HepG2 (cell line): Measurements from ENCODE around the gene TPPP2. TPM values are rescaled to one million over a fixed set of nuclear protein-coding genes. Genes with fewer than 3 reads are reported as not detected.

ENCODE experiments used
- CTCF ChIP-seq: sonication (generic); formaldehyde crosslinking; IDR thresholded peaks from 2 replicates; pipeline ENCODE4 v1.5.0; 2020; ENCODE audit warnings: mild to moderate bottlenecking, missing genetic modification reagents, moderate library complexity
- GATA4 ChIP-seq: sonication (generic); IDR thresholded peaks from 2 replicates; pipeline ENCODE4 v1.6.1; 2016; ENCODE audit warnings: antibody characterized with exemption, low read depth, borderline replicate concordance
- GFI1 ChIP-seq: sonication (generic); formaldehyde crosslinking; IDR thresholded peaks from 2 replicates; pipeline ENCODE4 v1.5.0; 2020; ENCODE audit warnings: missing genetic modification reagents, mild to moderate bottlenecking, borderline replicate concordance
- HMGXB3 ChIP-seq: sonication (generic); formaldehyde crosslinking; IDR thresholded peaks from 2 replicates; pipeline ENCODE4 v1.4.0; 2020; ENCODE audit warnings: missing genetic modification reagents, borderline replicate concordance
- MAF1 ChIP-seq: sonication (generic); formaldehyde crosslinking; IDR thresholded peaks from 2 replicates; pipeline ENCODE4 v1.5.0; 2020; ENCODE audit warnings: missing genetic modification reagents, borderline replicate concordance
- RAD21 ChIP-seq: fragments of 450-650 bp; formaldehyde crosslinking; IDR thresholded peaks from 2 replicates; pipeline ENCODE4 v1.5.0; 2020; ENCODE audit warnings: mild to moderate bottlenecking
- RARA ChIP-seq: IDR thresholded peaks from 2 replicates; pipeline ENCODE4 v1.6.1; 2016; ENCODE audit warnings: missing genetic modification reagents, missing compliant biosample characterization
- THAP11 ChIP-seq: IDR thresholded peaks from 2 replicates; pipeline ENCODE4 v1.6.1; 2016; ENCODE audit warnings: missing biosample characterization, missing genetic modification reagents
- ZBTB46 ChIP-seq: sonication (generic); formaldehyde crosslinking; IDR thresholded peaks from 2 replicates; pipeline ENCODE4 v1.4.0; 2020; ENCODE audit warnings: mild to moderate bottlenecking, missing genetic modification reagents, borderline replicate concordance
- ZNF263 ChIP-seq: sonication (generic); formaldehyde crosslinking; IDR thresholded peaks from 2 replicates; pipeline ENCODE4 v1.4.0; 2020; ENCODE audit warnings: missing genetic modification reagents
- ZNF329 ChIP-seq: sonication (generic); formaldehyde crosslinking; IDR thresholded peaks from 2 replicates; pipeline ENCODE4 v1.9.0; 2021; ENCODE audit warnings: low read depth, mild to moderate bottlenecking, missing genetic modification reagents
- ZNF644 ChIP-seq: IDR thresholded peaks from 2 replicates; pipeline ENCODE4 v1.6.1; 2016; ENCODE audit warnings: low read depth
- ZNF646 ChIP-seq: sonication (generic); formaldehyde crosslinking; IDR thresholded peaks from 2 replicates; pipeline ENCODE4 v1.9.0; 2021; ENCODE audit warnings: mild to moderate bottlenecking, missing genetic modification reagents
- ZNF766 ChIP-seq: sonication (generic); formaldehyde crosslinking; IDR thresholded peaks from 2 replicates; pipeline ENCODE4 v1.5.0; 2020; ENCODE audit warnings: missing genetic modification reagents, borderline replicate concordance
- polyA plus RNA-seq, 8 experiments: library from polyadenylated mRNA; depleted of rRNA in 3 of 8; stranded (reverse) in 7 of 8; unstranded in 1 of 8; fragments of >200 nt; fragmentation: Illumina TruSeq in 4 of 8; extraction: Trizol in 4 of 8; gene quantifications; 2 replicates each; pipeline versions ENCODE4 v1.2.1 to v1.2.3, GENCODE V29; 2011 to 2016; ENCODE audit warnings: low read depth in 4 of 8, missing spikeins in 1 of 8, mixed read lengths in 1 of 8; ENCODE audit not compliant: insufficient read depth in 1 of 8
- total RNA-seq, 5 experiments: library from RNA; depleted of rRNA; stranded (reverse); fragments of >200 nt; fragmentation: Illumina TruSeq; extraction: Trizol; gene quantifications; 2 replicates each; pipeline ENCODE4 v1.2.3, GENCODE V29; 2016; ENCODE audit warnings: low read depth in 1 of 5

Gene TPPP2
- total and polyA plus RNA-seq, 2 of the 13 experiments (the other 11 are each of a cell fraction or from before 2014, with no cell fraction given): 0.58 to 4.2 TPM

- peak; percentile 42 for TF ChIP-seq RAD21
- no peak for TF ChIP-seq ZBTB46 (CRISPR knock-in tag)
- no peak for TF ChIP-seq ZNF329
- peak; percentile 79 for TF ChIP-seq THAP11 (CRISPR knock-in tag)
- no peak for TF ChIP-seq ZNF646 (CRISPR knock-in tag)
- TF ChIP-seq RARA (CRISPR knock-in tag): peak; percentile 69
- 0 out of 2 replicates have a peak, but pooled peaks have one; percentile 30 for TF ChIP-seq GATA4
- TF ChIP-seq MAF1 (CRISPR knock-in tag): no peak
- TF ChIP-seq HMGXB3: no peak; the same call in 1 of the 2 replicates
- peak; percentile 79 for TF ChIP-seq ZNF644 (CRISPR knock-in tag)
- TF ChIP-seq ZNF766 (CRISPR knock-in tag): peak; percentile 75; the same call in 1 of the 2 replicates
- TF ChIP-seq ZNF263: peak; percentile 99
- TF ChIP-seq CTCF (CRISPR knock-in tag): no peak
- TF ChIP-seq GFI1 (CRISPR knock-in tag): peak; percentile 99
Measured at GRCh38 chr14:21055432-21056117, 25.6 kb downstream of the TPPP2 start (continued).
